Measurements from ENCODE around the gene S100A5. TPM values are rescaled to one million over a fixed set of nuclear protein-coding genes. Genes with fewer than 3 reads are reported as not detected.
A peak's percentile ranks its signal among the peaks of the same experiment; 100 is the strongest.

The S100A5 gene
- total and polyA plus RNA-seq, 9 of the 15 experiments (the other 6 are each of a cell fraction or from before 2014, with no cell fraction given) = 0.56 to 1.4 (median 0.64) TPM; not detected in 5

DNA sequence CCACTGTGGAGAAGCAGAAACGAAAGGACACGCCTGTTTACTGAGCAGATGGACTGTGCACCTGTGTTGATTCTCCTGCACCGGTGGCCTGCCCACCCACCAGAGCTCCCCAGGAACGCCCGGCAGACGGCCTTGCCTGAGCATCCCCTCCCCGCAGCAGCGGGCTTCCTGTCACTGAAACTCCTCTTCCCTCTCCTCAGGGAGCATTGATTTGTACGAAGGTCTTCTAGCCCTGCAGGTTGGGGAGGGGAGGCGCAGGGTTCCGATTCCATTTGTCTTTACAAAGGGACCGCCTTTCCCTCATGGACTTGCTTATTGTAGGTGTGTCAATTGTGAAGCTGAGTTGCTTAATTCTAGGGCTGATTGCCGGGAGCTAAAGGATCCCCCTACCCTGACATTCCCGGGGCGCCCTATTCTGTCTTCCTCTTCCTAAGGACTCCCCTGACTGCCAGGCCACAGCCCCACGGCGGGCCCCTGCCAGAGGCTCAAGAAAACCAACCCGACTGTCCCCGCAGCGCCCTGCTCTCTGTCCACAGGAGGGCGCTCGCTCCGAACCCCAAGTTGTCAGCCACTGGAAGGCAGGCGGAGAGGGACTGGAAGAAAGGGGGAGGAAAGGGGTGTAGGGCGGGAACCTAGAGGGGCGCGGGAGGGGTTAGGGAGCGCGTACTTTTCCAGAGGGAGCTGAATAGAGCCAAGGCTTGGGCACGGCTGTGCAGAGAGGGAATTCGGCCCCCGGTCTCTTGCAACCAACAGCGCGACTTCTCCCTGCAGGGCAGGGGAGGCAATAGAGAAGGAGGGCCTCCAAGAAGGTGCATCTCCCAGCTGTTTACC lies 7.8 kb downstream of the S100A5 start (continued):
- TF ChIP-seq RBM17 (IDR thresholded peaks at IDR 0.05; ENCODE audit: borderline replicate concordance, low read depth, low read length) = no peak
- 0 out of 2 replicates have a peak, but pooled peaks have one; percentile 11 for TF ChIP-seq USF1 (CRISPR knock-in tag; IDR thresholded peaks at IDR 0.05)
- TF ChIP-seq ZNF696 (CRISPR knock-in tag; conservative IDR thresholded peaks at IDR 0.05) = no peak
- no peak for TF ChIP-seq SETDB1 (IDR thresholded peaks at IDR 0.05; ENCODE audit: low read length)
- 0 out of 2 replicates have a peak, but pooled peaks have one; percentile 35 for TF ChIP-seq ESRRA (IDR thresholded peaks at IDR 0.05; ENCODE audit: borderline replicate concordance, low read depth)
- TF ChIP-seq E2F3 (CRISPR knock-in tag; IDR thresholded peaks at IDR 0.05) = no peak
- TF ChIP-seq VEZF1 (CRISPR knock-in tag; IDR thresholded peaks at IDR 0.05) = peak; percentile 94
- TF ChIP-seq CHCHD3 (CRISPR knock-in tag; IDR thresholded peaks at IDR 0.05) = no peak
- TF ChIP-seq, protein P1, sequence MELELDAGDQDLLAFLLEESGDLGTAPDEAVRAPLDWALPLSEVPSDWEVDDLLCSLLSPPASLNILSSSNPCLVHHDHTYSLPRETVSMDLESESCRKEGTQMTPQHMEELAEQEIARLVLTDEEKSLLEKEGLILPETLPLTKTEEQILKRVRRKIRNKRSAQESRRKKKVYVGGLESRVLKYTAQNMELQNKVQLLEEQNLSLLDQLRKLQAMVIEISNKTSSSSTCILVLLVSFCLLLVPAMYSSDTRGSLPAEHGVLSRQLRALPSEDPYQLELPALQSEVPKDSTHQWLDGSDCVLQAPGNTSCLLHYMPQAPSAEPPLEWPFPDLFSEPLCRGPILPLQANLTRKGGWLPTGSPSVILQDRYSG (tag; conservative IDR thresholded peaks at IDR 0.05; ENCODE audit: low read depth) = no peak
- TF ChIP-seq CCNT2 (IDR thresholded peaks at IDR 0.05; ENCODE audit: borderline replicate concordance, extremely low read depth, insufficient read length, low read depth, low read length) = no peak
- TF ChIP-seq ARID2 (IDR thresholded peaks at IDR 0.05) = peak; percentile 82
- TF ChIP-seq ZNF668 (CRISPR knock-in tag; IDR thresholded peaks at IDR 0.05) = no peak
- TF ChIP-seq REST (IDR thresholded peaks at IDR 0.05; ENCODE audit: borderline replicate concordance) = peak; percentile 85
- no peak for TF ChIP-seq REST (CRISPR knock-in tag; IDR thresholded peaks at IDR 0.05; ENCODE audit: low read depth)
- 0 out of 2 replicates have a peak, but pooled peaks have one; percentile 24 for TF ChIP-seq ZEB2 (IDR thresholded peaks at IDR 0.05)
- TF ChIP-seq NFIX (CRISPR knock-in tag; IDR thresholded peaks at IDR 0.05; ENCODE audit: low read depth) = no peak

Measured in K562 (cell line).